Spleen (tissue), 11 donors: ENCODE measurements around the gene MPP2. TPM values are rescaled to one million over a fixed set of nuclear protein-coding genes. Genes with fewer than 3 reads are reported as not detected.

Experiments used
- DNase-seq: peaks from one replicate; pipeline ENCODE4 v3.0.0-alpha.2; 2020
- H3K27ac ChIP-seq, 8 donors: fragments of 200-600 bp; sonication (generic) in 7 of 8; 1 replicate in 4 of 8; 2 replicates in 4 of 8; pipeline versions ENCODE4 v1.5.0 to v1.8.0; 2016 to 2021; ENCODE audit warnings: inconsistent platforms in 4 of 8, mild to moderate bottlenecking in 4 of 8, moderate library complexity in 1 of 8
- H3K27me3 ChIP-seq, 7 donors: fragments of 200-600 bp; sonication (generic) in 6 of 7; replicated peaks in 1 of 7; 1 replicate in 4 of 7; 2 replicates in 3 of 7; pipeline versions ENCODE4 v1.5.0 to v1.8.0; 2016 to 2021; ENCODE audit warnings: inconsistent platforms in 3 of 7, mild to moderate bottlenecking in 1 of 7
- H3K36me3 ChIP-seq, 6 donors: fragments of 200-600 bp; sonication (generic) in 5 of 6; 1 replicate in 4 of 6; 2 replicates in 2 of 6; pipeline versions ENCODE4 v1.5.0 to v1.8.0; 2016 to 2021; ENCODE audit warnings: inconsistent platforms in 2 of 6
- H3K4me1 ChIP-seq, 6 donors: fragments of 200-600 bp; sonication (generic) in 5 of 6; 1 replicate in 3 of 6; 2 replicates in 3 of 6; pipeline versions ENCODE4 v1.5.0 to v1.8.0; 2016 to 2021; ENCODE audit warnings: inconsistent platforms in 3 of 6
- H3K4me3 ChIP-seq, 8 donors: fragments of 200-600 bp; sonication (generic) in 7 of 8; 1 replicate in 4 of 8; 2 replicates in 4 of 8; pipeline versions ENCODE4 v1.5.0 to v1.8.0; 2016 to 2021; ENCODE audit warnings: inconsistent platforms in 4 of 8, mild to moderate bottlenecking in 4 of 8, moderate library complexity in 2 of 8
- H3K9me3 ChIP-seq, 8 donors: fragments of 200-600 bp; sonication (generic) in 7 of 8; 1 replicate in 4 of 8; 2 replicates in 4 of 8; pipeline versions ENCODE4 v1.5.0 to v1.8.0; 2016 to 2021; ENCODE audit warnings: inconsistent platforms in 4 of 8
- POLR2A ChIP-seq, 3 donors: fragments of 450-650 bp; IDR thresholded peaks; one replicate each; pipeline ENCODE4 v1.5.1; 2017; ENCODE audit warnings: antibody characterized with exemption in 3 of 3, mild to moderate bottlenecking in 1 of 3
- POLR2AphosphoS5 ChIP-seq, 3 donors: sonication (generic); formaldehyde crosslinking; IDR thresholded peaks; one replicate each; pipeline ENCODE4 v1.5.1; 2017; ENCODE audit warnings: antibody characterized with exemption in 3 of 3
- WGBS, 5 donors: extraction: QIAGEN DNeasy Blood & Tissue Kit in 3 of 5; methylation state at CpG; one replicate each; pipeline versions ENCODE4 v1.1.5 to v1.1.7; 2013 to 2018; 5-methylcytosine and 5-hydroxymethylcytosine counted together
- intact Hi-C: fragments of 100-400 bp; cut with DNase I; formaldehyde crosslinking; loops from one replicate; pipeline ENCODE4 v1.15.0; 2023; ENCODE audit warnings: low total_unique reads
- polyA plus RNA-seq, 3 donors: library from polyadenylated mRNA; stranded (reverse); fragments of 200-250 nt; gene quantifications; one replicate each; pipeline ENCODE4 v1.2.1, GENCODE V29; 2013
- total RNA-seq, 7 donors: library from RNA; depleted of rRNA in 3 of 7; stranded (reverse); fragments of >200 nt in 3 of 7; fragmentation: NEBNext Ultra II Directional in 4 of 7; extraction: Animal tissue kit (Norgen Biotek cat#: 25700) in 4 of 7; gene quantifications; one replicate each; pipeline versions ENCODE4 v1.1.0 to v1.2.1, GENCODE V29; 2016 to 2021
- TF ChIP-seq, protein P1 (sequence below), 11 experiments: fragments of 200-600 bp in 7 of 11; fragments of 450-650 bp in 4 of 11; sonication (generic) in 4 of 11; IDR thresholded peaks in 8 of 11; conservative IDR thresholded peaks in 3 of 11; 1 replicate in 7 of 11; 2 replicates in 4 of 11; pipeline versions ENCODE4 v1.4.0 to v1.8.0; 2016 to 2021; ENCODE audit warnings: antibody characterized with exemption in 11 of 11, inconsistent platforms in 4 of 11, mild to moderate bottlenecking in 1 of 11
- donor health status: healthy with polysubstance abuse.
- donor health status: DM: no; HTN: no; CAD: no; lungs with moderate emphysema.
- donor health status: DM: no; HTN: no; CAD: no.
- donor health status: Bipolar disorder and iron deficiency.
- donor health status: healthy.
- donor health status: DM: no; HTN: no; CAD: no.
- donor health status: DM: yes; HTN: yes; CAD: no.

The MPP2 gene
- total and polyA plus RNA-seq, 10 donors = 0.13 to 2.4 (median 0.92) TPM

DNA sequence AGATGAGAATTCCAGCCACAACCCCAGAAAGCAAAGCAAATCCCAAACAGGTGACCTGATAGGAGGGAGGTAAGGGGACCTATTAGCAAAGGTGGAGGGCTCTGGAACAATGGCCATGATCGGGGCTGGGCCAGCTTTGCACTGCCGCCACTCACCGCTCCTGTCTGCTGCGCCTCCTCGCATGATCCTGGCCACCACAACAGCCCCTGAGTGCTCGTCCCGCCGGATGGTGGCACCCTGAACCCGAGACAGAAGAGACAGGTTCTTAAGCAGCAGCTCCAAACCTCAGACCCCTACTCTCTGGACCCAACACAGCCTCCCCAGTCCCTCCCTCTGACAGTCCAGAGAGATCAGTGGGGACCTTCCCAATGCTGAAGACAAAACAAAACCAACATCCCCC lies 79.7 kb downstream of the MPP2 start:
- no peak overlapping the region for H3K4me3 ChIP-seq
- peak; percentile 35 for DNase-seq
- peaks cover 0 to 17% (median 5%) of the 10 kb centered on the region in 7 donors for H3K27me3 ChIP-seq
- no peak overlapping the region for H3K27ac ChIP-seq
- 87 to 98% (median 92%) methylated on average over 6 to 9 of the region's 9 CpGs for WGBS, 5 donors
- no peaks in the 10 kb centered on the region for H3K9me3 ChIP-seq
- TF ChIP-seq, protein P1, sequence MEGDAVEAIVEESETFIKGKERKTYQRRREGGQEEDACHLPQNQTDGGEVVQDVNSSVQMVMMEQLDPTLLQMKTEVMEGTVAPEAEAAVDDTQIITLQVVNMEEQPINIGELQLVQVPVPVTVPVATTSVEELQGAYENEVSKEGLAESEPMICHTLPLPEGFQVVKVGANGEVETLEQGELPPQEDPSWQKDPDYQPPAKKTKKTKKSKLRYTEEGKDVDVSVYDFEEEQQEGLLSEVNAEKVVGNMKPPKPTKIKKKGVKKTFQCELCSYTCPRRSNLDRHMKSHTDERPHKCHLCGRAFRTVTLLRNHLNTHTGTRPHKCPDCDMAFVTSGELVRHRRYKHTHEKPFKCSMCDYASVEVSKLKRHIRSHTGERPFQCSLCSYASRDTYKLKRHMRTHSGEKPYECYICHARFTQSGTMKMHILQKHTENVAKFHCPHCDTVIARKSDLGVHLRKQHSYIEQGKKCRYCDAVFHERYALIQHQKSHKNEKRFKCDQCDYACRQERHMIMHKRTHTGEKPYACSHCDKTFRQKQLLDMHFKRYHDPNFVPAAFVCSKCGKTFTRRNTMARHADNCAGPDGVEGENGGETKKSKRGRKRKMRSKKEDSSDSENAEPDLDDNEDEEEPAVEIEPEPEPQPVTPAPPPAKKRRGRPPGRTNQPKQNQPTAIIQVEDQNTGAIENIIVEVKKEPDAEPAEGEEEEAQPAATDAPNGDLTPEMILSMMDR (IDR thresholded peaks at IDR 0.05 in 8 of 11, conservative IDR thresholded peaks at IDR 0.05 in 3 of 11) = no peak
- TF ChIP-seq POLR2A (IDR thresholded peaks at IDR 0.05) (no peak), POLR2AphosphoS5 (IDR thresholded peaks at IDR 0.05) (no peak)
- peaks cover 0 to 7% (median 0%) of the 10 kb centered on the region in 6 donors for H3K36me3 ChIP-seq
- peaks cover 0 to 55% (median 15%) of the 10 kb centered on the region in 6 donors for H3K4me1 ChIP-seq
- intact Hi-C loops = no loop called here

DNA sequence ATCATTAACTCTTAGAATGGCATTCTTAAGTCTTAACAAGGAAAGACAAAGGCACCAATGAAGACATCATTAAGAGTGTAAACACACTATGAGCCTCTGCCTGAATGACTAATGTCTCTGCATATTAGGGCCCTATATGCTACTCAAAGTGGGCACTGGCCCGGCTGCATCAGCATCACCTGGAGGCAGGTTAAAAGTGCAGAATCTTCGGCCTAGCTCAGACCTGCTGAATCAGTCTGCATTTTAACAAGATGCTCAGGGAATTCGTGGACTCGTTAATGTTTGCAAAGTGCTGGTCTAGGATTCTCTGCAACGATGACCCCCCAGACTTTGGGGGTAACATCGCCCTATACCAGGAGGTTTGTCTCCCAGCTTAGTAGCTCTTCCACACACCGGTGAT lies 81.1 kb downstream of the MPP2 start:
- peak; percentile 35 for DNase-seq
- Histone ChIP-seq H3K9me3 (no peaks in the 10 kb centered on the region), H3K4me3 (no peak overlapping the region), H3K36me3 (peaks cover 0 to 7% (median 0%) of the 10 kb centered on the region in 6 donors), H3K27me3 (peaks cover 0 to 3% (median 0%) of the 10 kb centered on the region in 7 donors), H3K4me1 (peaks cover 0 to 41% (median 6%) of the 10 kb centered on the region in 6 donors), H3K27ac (no peak overlapping the region)
- TF ChIP-seq, protein P1 (IDR thresholded peaks at IDR 0.05 in 8 of 11, conservative IDR thresholded peaks at IDR 0.05 in 3 of 11) = no peak
- TF ChIP-seq POLR2A (IDR thresholded peaks at IDR 0.05) (no peak), POLR2AphosphoS5 (IDR thresholded peaks at IDR 0.05) (no peak)
- 86 to 97% (median 93%) methylated on average over 7 of the region's 7 CpGs for WGBS, 5 donors
- intact Hi-C loops = no loop called here

DNA sequence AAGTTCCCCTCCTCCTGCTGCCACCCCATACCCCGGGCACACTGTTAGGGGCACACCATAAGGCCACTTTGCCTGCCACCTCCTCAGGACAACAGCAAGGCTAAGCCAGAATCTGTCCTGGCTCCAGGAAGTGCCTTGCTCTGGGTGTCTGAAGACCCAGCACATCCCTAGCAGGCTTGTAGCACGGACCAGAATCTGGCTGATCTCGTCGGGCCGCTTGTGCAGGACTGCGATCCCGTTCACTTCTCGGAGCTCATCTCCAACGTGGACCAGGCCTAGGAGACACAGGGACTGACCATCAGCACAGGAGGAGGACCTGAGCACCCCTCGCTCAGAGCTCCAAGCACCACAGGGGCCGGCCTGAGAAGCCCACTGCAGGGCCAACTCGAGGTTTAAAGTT lies 81.8 kb downstream of the MPP2 start:
- peak; percentile 42 for DNase-seq
- peaks cover 0 to 7% (median 0%) of the 10 kb centered on the region in 6 donors for H3K36me3 ChIP-seq

More for the DNA sequence above, 81.8 kb downstream of the MPP2 start:
- Histone ChIP-seq H3K9me3 (no peaks in the 10 kb centered on the region), H3K27ac (no peak overlapping the region), H3K27me3 (no peaks in the 10 kb centered on the region), H3K4me1 (peaks cover 0 to 36% (median 4%) of the 10 kb centered on the region in 6 donors), H3K4me3 (no peak overlapping the region)
- TF ChIP-seq POLR2A (IDR thresholded peaks at IDR 0.05) (no peak), POLR2AphosphoS5 (IDR thresholded peaks at IDR 0.05) (no peak)
- TF ChIP-seq, protein P1 (IDR thresholded peaks at IDR 0.05 in 8 of 11, conservative IDR thresholded peaks at IDR 0.05 in 3 of 11) = no peak
- intact Hi-C loops = no loop called here
- 89 to 92% (median 91%) methylated on average over 2 to 12 of the region's 12 CpGs for WGBS, 5 donors

Other genes starting within 250 kb of the MPP2 start
- 10 to 100 TPM in 6 of 7 donors, 1 to 10 TPM in 1; 4.1 to 46.9 (median 32.9) TPM for gene MEOX1, start 245.6 kb downstream of the MPP2 start, total RNA-seq
- gene MEOX1, start 245.6 kb downstream of the MPP2 start, polyA plus RNA-seq = 10 to 100 TPM in 1 of 3 donors, 1 to 10 TPM in 2; 5.6 to 14.8 (median 7.5) TPM
- gene SOST, start 148.7 kb downstream of the MPP2 start, total RNA-seq = not detected
- under 1 TPM in 1 of 3 donors, not detected in 2; 0.04 TPM for gene SOST, start 148.7 kb downstream of the MPP2 start, polyA plus RNA-seq
- 10 to 100 TPM; 55.0 to 96.2 (median 87.5) TPM for gene DUSP3, start 128.6 kb downstream of the MPP2 start, total RNA-seq
- 10 to 100 TPM; 25.7 to 45.7 (median 32.1) TPM for gene DUSP3, start 128.6 kb downstream of the MPP2 start, polyA plus RNA-seq
- under 1 TPM in 4 of 7 donors, not detected in 3; 0.17 to 0.32 (median 0.20) TPM for gene CFAP97D1, start 127.1 kb downstream of the MPP2 start, total RNA-seq
- under 1 TPM in 1 of 3 donors, not detected in 2; 0.06 TPM for gene CFAP97D1, start 127.1 kb downstream of the MPP2 start, polyA plus RNA-seq
- 10 to 100 TPM in 2 of 7 donors, 1 to 10 TPM in 5; 3.3 to 23.9 (median 9.7) TPM for gene MPP3, start 74.4 kb downstream of the MPP2 start, total RNA-seq
- 1 to 10 TPM; 1.9 to 7.1 (median 5.7) TPM for gene MPP3, start 74.4 kb downstream of the MPP2 start, polyA plus RNA-seq
- 1 to 10 TPM in 6 of 7 donors, under 1 TPM in 1; 0.77 to 5.3 (median 3.6) TPM for gene CD300LG, start 60.4 kb downstream of the MPP2 start, total RNA-seq
- gene CD300LG, start 60.4 kb downstream of the MPP2 start, polyA plus RNA-seq = 1 to 10 TPM in 1 of 3 donors, under 1 TPM in 2; 0.33 to 1.7 (median 0.73) TPM
- gene PPY, start 34.9 kb upstream of the MPP2 start, total RNA-seq = not detected
- gene PPY, start 34.9 kb upstream of the MPP2 start, polyA plus RNA-seq = not detected
- gene PYY, start 46.4 kb upstream of the MPP2 start, total RNA-seq = not detected
- gene PYY, start 46.4 kb upstream of the MPP2 start, polyA plus RNA-seq = not detected
- 1 to 10 TPM in 4 of 7 donors, under 1 TPM in 3; 0.65 to 1.8 (median 1.0) TPM for gene NAGS, start 97.1 kb upstream of the MPP2 start, total RNA-seq
- gene NAGS, start 97.1 kb upstream of the MPP2 start, polyA plus RNA-seq = under 1 TPM; 0.39 to 0.90 (median 0.82) TPM
- 10 to 100 TPM; 15.9 to 30.6 (median 20.3) TPM for gene TMEM101, start 107.4 kb upstream of the MPP2 start, total RNA-seq
- gene TMEM101, start 107.4 kb upstream of the MPP2 start, polyA plus RNA-seq = 10 to 100 TPM; 16.5 to 23.1 (median 22.3) TPM
- gene LSM12, start 159.1 kb upstream of the MPP2 start, total RNA-seq = 10 to 100 TPM; 21.6 to 43.1 (median 39.4) TPM
- gene LSM12, start 159.1 kb upstream of the MPP2 start, polyA plus RNA-seq = 10 to 100 TPM; 18.9 to 30.4 (median 22.4) TPM
- 10 to 100 TPM; 24.9 to 49.2 (median 39.2) TPM for gene G6PC3, start 163.2 kb upstream of the MPP2 start, total RNA-seq
- gene G6PC3, start 163.2 kb upstream of the MPP2 start, polyA plus RNA-seq = 10 to 100 TPM; 28.9 to 36.8 (median 35.9) TPM
- gene HDAC5, start 216.1 kb upstream of the MPP2 start, total RNA-seq = 10 to 100 TPM; 42.3 to 72.9 (median 59.4) TPM
- gene HDAC5, start 216.1 kb upstream of the MPP2 start, polyA plus RNA-seq = 10 to 100 TPM; 18.5 to 39.9 (median 22.4) TPM
- gene HROB, start 234.4 kb upstream of the MPP2 start, total RNA-seq = 1 to 10 TPM; 1.3 to 4.1 (median 1.8) TPM
- 1 to 10 TPM in 2 of 3 donors, under 1 TPM in 1; 0.83 to 1.0 (median 1.0) TPM for gene HROB, start 234.4 kb upstream of the MPP2 start, polyA plus RNA-seq